A204.1 (cell line): ENCODE measurements around the gene EHMT1.

Source experiments
- FAIRE-seq: peaks from 2 replicates; lab custom pipeline; 2012; peaks lifted over from hg19 to GRCh38; lab: Jason Lieb, UNC

Gene EHMT1

GRCh38 chr9:137674307-137674975 is 55.6 kb downstream of the EHMT1 start:
- no peak for FAIRE-seq

- FAIRE-seq, result no peak
These were observed 56.1 kb downstream of the EHMT1 start for GRCh38 chr9:137674976-137675320.

- FAIRE-seq, result no peak
These were observed 58.2 kb downstream of the EHMT1 start for GRCh38 chr9:137676998-137677397.

- no peak for FAIRE-seq
These were observed 59.4 kb downstream of the EHMT1 start for GRCh38 chr9:137678202-137678601.

GRCh38 chr9:137679249-137679648 is 60.4 kb downstream of the EHMT1 start:
- FAIRE-seq, result no peak

GRCh38 chr9:137679695-137680305 is 61.0 kb downstream of the EHMT1 start:
- no peak for FAIRE-seq

GRCh38 chr9:137680444-137681358 is 61.9 kb downstream of the EHMT1 start:
- FAIRE-seq, result no peak

GRCh38 chr9:137682428-137683105 is 63.8 kb downstream of the EHMT1 start:
- FAIRE-seq, result no peak

- FAIRE-seq, result no peak
These were observed 64.6 kb downstream of the EHMT1 start for GRCh38 chr9:137683262-137683864.

- FAIRE-seq, result no peak
These were observed 66.4 kb downstream of the EHMT1 start for GRCh38 chr9:137685035-137685740.

- FAIRE-seq, result no peak
These were observed 67.1 kb downstream of the EHMT1 start for GRCh38 chr9:137685741-137686420.

GRCh38 chr9:137688261-137688660 is 69.5 kb downstream of the EHMT1 start:
- FAIRE-seq, result no peak

- no peak for FAIRE-seq
These were observed 69.9 kb downstream of the EHMT1 start for GRCh38 chr9:137688725-137689124.

GRCh38 chr9:137689745-137690529 is 71.1 kb downstream of the EHMT1 start:
- no peak for FAIRE-seq

- FAIRE-seq, result no peak
These were observed 72.3 kb downstream of the EHMT1 start for GRCh38 chr9:137690930-137691645.

- FAIRE-seq, result no peak
These were observed 73.0 kb downstream of the EHMT1 start for GRCh38 chr9:137691646-137692351.

GRCh38 chr9:137694236-137694959 is 75.6 kb downstream of the EHMT1 start:
- no peak for FAIRE-seq
